Endothelial cell of umbilical vein (primary cell): ENCODE results near the gene SLC27A2. TPM values are rescaled to one million over a fixed set of nuclear protein-coding genes. Genes with fewer than 3 reads are reported as not detected.
"Not testable (repeated sequence)": the region's sequence is repeated elsewhere in the genome, so short reads cannot be mapped to it uniquely, and the experiment has no call there.

ENCODE experiments used
- BruUV-seq: library from RNA; stranded (reverse); fragments of 400-500 nt; replicated peaks from 2 replicates; lab custom pipeline; 2021; lab: Mats Ljungman, UMichigan
- CTCF ChIA-PET: fragments of 300-600, 350-600 bp; sonication (Branson Sonifier 250); formaldehyde crosslinking; loops from one replicate; lab custom pipeline; 2021; ENCODE audit warnings: antibody characterized with exemption, inconsistent platforms; lab: Charles Lee
- POLR2A ChIA-PET: fragments of 300-600, 350-600 bp; sonication (Branson Sonifier 250); formaldehyde crosslinking; loops from one replicate; lab custom pipeline; 2021; ENCODE audit warnings: antibody characterized with exemption, inconsistent platforms; lab: Charles Lee
- DNase-seq: peaks from one replicate; pipeline ENCODE4 v3.0.0-alpha.2; 2011; ENCODE audit warnings: low read depth, low spot score
- FAIRE-seq: peaks from 2 replicates; lab custom pipeline; 2011; peaks lifted over from hg19 to GRCh38; lab: Jason Lieb, UNC
- H2AFZ ChIP-seq: 2 replicates; pipeline ENCODE4 v1.6.0; 2012; ENCODE audit warnings: low read depth, low read length, control low read depth, inconsistent platforms
- H3K27ac ChIP-seq: 2 replicates; pipeline ENCODE4 v1.5.1; 2011; ENCODE audit warnings: low read depth, mild to moderate bottlenecking, control low read depth, low read length, moderate library complexity; ENCODE audit not compliant: insufficient read depth
- H3K27me3 ChIP-seq, 2 experiments: 2 replicates each; pipeline versions ENCODE4 v1.6.0 to v1.6.1; 2011; ENCODE audit warnings: low read length in 2 of 2, mixed read lengths in 1 of 2; ENCODE audit not compliant: control insufficient read depth in 2 of 2, insufficient read depth in 2 of 2
- H3K36me3 ChIP-seq, 2 experiments: 2 replicates in 1 of 2; 3 replicates in 1 of 2; pipeline ENCODE4 v1.5.1; 2011; ENCODE audit warnings: low read length in 2 of 2, mild to moderate bottlenecking in 1 of 2, moderate library complexity in 1 of 2; ENCODE audit not compliant: control insufficient read depth in 2 of 2, insufficient read depth in 2 of 2; ENCODE audit errors: extremely low read depth in 1 of 2
- H3K4me1 ChIP-seq: 3 replicates; pipeline ENCODE4 v1.5.1; 2011; ENCODE audit warnings: mild to moderate bottlenecking, low read length; ENCODE audit not compliant: control insufficient read depth, insufficient read depth; ENCODE audit errors: extremely low read depth
- H3K4me2 ChIP-seq: 2 replicates; pipeline ENCODE4 v1.6.1; 2011; ENCODE audit warnings: low read length, control low read depth, mixed read lengths; ENCODE audit not compliant: insufficient read depth
- H3K4me3 ChIP-seq, 3 experiments: fragments of 200-600 bp in 1 of 3; sonication (generic), shearing (Covaris generic) in 1 of 3; replicated peaks in 1 of 3; 2 replicates each; pipeline ENCODE4 v1.5.1; 2011 to 2016; ENCODE audit warnings: control low read depth in 3 of 3, low read length in 3 of 3, mild to moderate bottlenecking in 2 of 3, inconsistent platforms in 1 of 3, low read depth in 1 of 3, moderate library complexity in 1 of 3; ENCODE audit not compliant: insufficient read depth in 1 of 3
- H3K79me2 ChIP-seq: 2 replicates; pipeline ENCODE4 v1.6.0; 2012; ENCODE audit warnings: low read length, inconsistent platforms; ENCODE audit not compliant: control insufficient read depth, insufficient read depth
- H3K9ac ChIP-seq: replicated peaks from 2 replicates; pipeline ENCODE3; 2011; ENCODE audit warnings: low read length, control low read depth; ENCODE audit not compliant: insufficient read depth; ENCODE audit errors: extremely low read depth
- H3K9me1 ChIP-seq: replicated peaks from 3 replicates; pipeline ENCODE4 v1.6.0; 2011; ENCODE audit warnings: mild to moderate bottlenecking, low read length; ENCODE audit not compliant: control insufficient read depth, insufficient read depth; ENCODE audit errors: extremely low read depth
- H3K9me3 ChIP-seq: replicated peaks from 2 replicates; pipeline ENCODE4 v1.5.1; 2012; ENCODE audit warnings: low read length, inconsistent platforms; ENCODE audit not compliant: control insufficient read depth, insufficient read depth
- H4K20me1 ChIP-seq: replicated peaks from 2 replicates; pipeline ENCODE3; 2011; ENCODE audit warnings: mild to moderate bottlenecking, low read length; ENCODE audit not compliant: control insufficient read depth, insufficient read depth; ENCODE audit errors: extremely low read depth
- CTCF ChIP-seq, 2 donors: IDR thresholded peaks; 1 replicate in 1 of 2; 2 replicates in 1 of 2; pipeline ENCODE4 v1.5.1; 2011; ENCODE audit warnings: low read length in 2 of 2, mild to moderate bottlenecking in 2 of 2, moderate library complexity in 2 of 2, control low read depth in 1 of 2, inconsistent platforms in 1 of 2, low read depth in 1 of 2; ENCODE audit not compliant: insufficient read depth in 1 of 2; ENCODE audit errors: extremely low read depth in 1 of 2
- EZH2 ChIP-seq: IDR thresholded peaks from 2 replicates; pipeline ENCODE4 v1.6.1; 2012; ENCODE audit warnings: borderline replicate concordance, low read depth, mild to moderate bottlenecking, moderate library complexity, low read length, inconsistent platforms; ENCODE audit not compliant: severe bottlenecking
- FOS ChIP-seq: IDR thresholded peaks from 2 replicates; pipeline ENCODE4 v1.6.1; 2011; ENCODE audit warnings: mild to moderate bottlenecking, low read length, moderate library complexity, borderline replicate concordance; ENCODE audit not compliant: insufficient read depth
- GATA2 ChIP-seq: IDR thresholded peaks from 2 replicates; pipeline ENCODE4 v1.7.0; 2011; ENCODE audit warnings: low read depth, mild to moderate bottlenecking, moderate library complexity, mixed read lengths, low read length; ENCODE audit not compliant: insufficient read length, insufficient read depth
- JUN ChIP-seq: IDR thresholded peaks from 2 replicates; pipeline ENCODE4 v1.6.1; 2011; ENCODE audit warnings: borderline replicate concordance, low read depth; ENCODE audit not compliant: insufficient read length, insufficient read depth
- MAX ChIP-seq: IDR thresholded peaks from 2 replicates; pipeline ENCODE4 v1.6.1; 2011; ENCODE audit not compliant: insufficient read depth, insufficient read length
- MYC ChIP-seq: IDR thresholded peaks from one replicate; pipeline ENCODE4 v1.6.1; 2011; ENCODE audit warnings: mild to moderate bottlenecking, low read depth, low read length
- POLR2A ChIP-seq: IDR thresholded peaks from 2 replicates; pipeline ENCODE4 v1.6.1; 2012; ENCODE audit warnings: low read depth, mild to moderate bottlenecking, control low read depth, low read length
- POLR2AphosphoS5 ChIP-seq: IDR thresholded peaks from 2 replicates; pipeline ENCODE4 v1.6.1; 2012; ENCODE audit warnings: low read depth, mild to moderate bottlenecking, control low read depth, low read length, moderate library complexity; ENCODE audit not compliant: insufficient read depth
- dilution Hi-C: fragments of 300-500 bp; cut with MboI; formaldehyde crosslinking; loops from one replicate; pipeline ENCODE4 v1.15.0; 2019; ENCODE audit warnings: low sequenced_read_pairs; ENCODE audit not compliant: extremely low pct_ligation_motif_present
- intact Hi-C: fragments of 100-400 bp; cut with micrococcal nuclease; formaldehyde crosslinking; loops from one replicate; pipeline ENCODE4 v1.10.0; 2022
- polyA plus RNA-seq, 4 experiments: library from polyadenylated mRNA; depleted of rRNA in 3 of 4; stranded (reverse) in 3 of 4; unstranded in 1 of 4; fragments of >200 nt; gene quantifications; 2 replicates each; pipeline versions ENCODE4 v1.2.1 to v1.2.3, GENCODE V29; 2011 to 2012; ENCODE audit warnings: missing spikeins in 1 of 4
- total RNA-seq: library from RNA; stranded (reverse); gene quantifications from 2 replicates; pipeline ENCODE4 v1.2.3, GENCODE V29; 2021

SLC27A2 gene
- total and polyA plus RNA-seq, 2 donors (not counting 3 experiments of a cell fraction or from before 2014, with no cell fraction given): not detected

DNA sequence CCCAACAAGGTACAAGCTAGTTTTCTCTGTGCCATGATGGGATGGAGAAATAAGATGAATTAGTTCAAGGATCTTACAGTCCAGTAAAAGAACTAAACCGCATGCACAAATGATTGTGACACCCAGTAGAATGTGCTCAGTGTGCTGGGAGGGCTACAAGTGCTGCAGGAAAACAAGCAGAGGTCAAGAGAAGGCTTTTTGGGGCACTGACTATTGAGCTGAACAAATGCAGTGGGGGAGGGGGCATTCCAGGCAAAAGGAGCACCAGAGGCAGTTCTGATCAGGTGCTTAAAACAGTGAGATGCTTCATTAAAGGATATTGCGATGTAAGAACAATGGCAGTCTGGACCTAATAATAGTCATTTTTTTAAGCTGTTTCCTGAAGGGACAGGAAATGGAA lies 6.0 kb downstream of the SLC27A2 start:
- Histone ChIP-seq H4K20me1 (no peaks in the 10 kb centered on the region), H3K9ac (no peak overlapping the region), H3K27me3 (peaks cover 4 to 7% of the 10 kb centered on the region in 2 experiments), H3K79me2 (no peaks in the 10 kb centered on the region), H2AFZ (no peak overlapping the region), H3K27ac (no peak overlapping the region), H3K4me3 (no peak overlapping the region), H3K36me3 (no peaks in the 10 kb centered on the region), H3K4me1 (no peaks in the 10 kb centered on the region), H3K9me1 (no peaks in the 10 kb centered on the region), H3K9me3 (no peaks in the 10 kb centered on the region), H3K4me2 (no peak overlapping the region)
- dilution Hi-C loops (no loop called here), intact Hi-C loops (no loop called here)
- ChIA-PET POLR2A (no interaction called here), CTCF (no interaction called here)
- TF ChIP-seq GATA2 (no peak), CTCF (IDR thresholded peaks at IDR 0.05; ENCODE audit: extremely low read depth in 1 of 2, insufficient read depth in 1 of 2, low read depth in 1 of 2, low read length in 2 of 2) (no peak), MAX (no peak), EZH2 (no peak), JUN (no peak), POLR2AphosphoS5 (no peak), MYC (no peak), POLR2A (no peak), FOS (no peak)
- BruUV-seq: no TSS peak
- FAIRE-seq (no peak), DNase-seq (no peak)

DNA sequence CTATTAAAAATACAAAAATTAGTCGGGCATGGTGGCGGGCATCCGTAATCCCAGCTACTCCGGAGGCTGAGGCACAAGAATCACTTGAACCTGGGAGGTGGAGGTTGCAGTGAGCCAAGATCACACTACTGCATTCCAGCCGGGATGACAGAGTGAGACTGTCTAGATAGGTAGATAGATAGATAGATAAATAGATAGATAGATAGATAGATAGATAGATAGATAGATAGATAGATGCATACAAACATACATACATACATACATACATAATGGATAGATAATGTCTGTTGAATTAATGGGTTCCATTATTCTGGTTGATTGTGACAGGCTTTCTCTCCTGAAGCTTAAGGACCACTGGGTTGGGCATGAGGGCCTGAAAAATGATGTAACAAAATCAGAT lies 6.8 kb downstream of the SLC27A2 start:
- H3K4me3 ChIP-seq, H3K79me2 ChIP-seq, H3K27me3 ChIP-seq, dilution Hi-C loops, H4K20me1 ChIP-seq, H3K9me1 ChIP-seq, POLR2A ChIA-PET, intact Hi-C loops, H3K9ac ChIP-seq, H3K4me2 ChIP-seq, BruUV-seq, H3K36me3 ChIP-seq, H3K4me1 ChIP-seq, H3K27ac ChIP-seq, H2AFZ ChIP-seq, FAIRE-seq, H3K9me3 ChIP-seq, DNase-seq, CTCF ChIA-PET: not testable (repeated sequence)
